SIG-M5 (cell line): ENCODE data around the gene ZNF407.

ENCODE experiments used
- DNase-seq: peaks from one replicate; lab custom pipeline; 2025; lab: John Stamatoyannopoulos, UW

The ZNF407 gene

GRCh38 chr18:75054046-75054445 is 456.4 kb downstream of the ZNF407 start:
- DNase-seq: no peak

- DNase-seq: no peak
Observed at GRCh38 chr18:75054611-75055010, 456.9 kb downstream of the ZNF407 start.

GRCh38 chr18:75057169-75057960 is 459.7 kb downstream of the ZNF407 start:
- no peak for DNase-seq

- no peak for DNase-seq
Observed at GRCh38 chr18:75060185-75060584, 462.5 kb downstream of the ZNF407 start.

GRCh38 chr18:75062297-75062886 is 464.7 kb downstream of the ZNF407 start:
- no peak for DNase-seq

- DNase-seq: no peak
Observed at GRCh38 chr18:75063196-75063595, 465.5 kb downstream of the ZNF407 start.

GRCh38 chr18:75063615-75064512 is 466.2 kb downstream of the ZNF407 start:
- DNase-seq: no peak

GRCh38 chr18:75064513-75064905 is 466.8 kb downstream of the ZNF407 start:
- no peak for DNase-seq

GRCh38 chr18:75065251-75066000 is 467.8 kb downstream of the ZNF407 start:
- DNase-seq: no peak

GRCh38 chr18:75066021-75066880 is 468.6 kb downstream of the ZNF407 start:
- DNase-seq: no peak

GRCh38 chr18:75066936-75067335 is 469.3 kb downstream of the ZNF407 start:
- DNase-seq: no peak

- no peak for DNase-seq
Observed at GRCh38 chr18:75067996-75068645, 470.5 kb downstream of the ZNF407 start.

- DNase-seq: no peak
Observed at GRCh38 chr18:75068682-75069435, 471.2 kb downstream of the ZNF407 start.

GRCh38 chr18:75070235-75070624 is 472.6 kb downstream of the ZNF407 start:
- no peak for DNase-seq

GRCh38 chr18:75070625-75071483 is 473.2 kb downstream of the ZNF407 start:
- DNase-seq: peak; percentile 50

- DNase-seq: no peak
Observed at GRCh38 chr18:75071484-75071785, 473.8 kb downstream of the ZNF407 start.

- no peak for DNase-seq
Observed at GRCh38 chr18:75071866-75072671, 474.4 kb downstream of the ZNF407 start.
